ENCODE data around the gene DDX17. TPM values are rescaled to one million over a fixed set of nuclear protein-coding genes. Genes with fewer than 3 reads are reported as not detected.

The DDX17 gene
- total and polyA plus RNA-seq, 10 of the 15 experiments (the other 5 are each of a cell fraction or from before 2014, with no cell fraction given), result 25.2 to 778 (median 266) TPM

- Histone ChIP-seq H3K4me2 (ENCODE audit: control insufficient read depth, insufficient read depth) (no peak overlapping the region), H3K79me2 (ENCODE audit: control insufficient read depth, insufficient read depth, low read length) (no peaks in the 10 kb centered on the region), H3K9me3 (replicated peaks; ENCODE audit: control insufficient read depth, insufficient read depth, low read length) (no peaks in the 10 kb centered on the region), H4K20me1 (ENCODE audit: control insufficient read depth, insufficient read depth) (peaks cover 3% of the 10 kb centered on the region; the same call in 1 of the 2 replicates), H2AFZ (ENCODE audit: control insufficient read depth, low read depth, low read length) (no peak overlapping the region), H3K4me3 (no peak overlapping the region), H3K4me1 (ENCODE audit: control insufficient read depth, insufficient read depth, low read length) (peaks cover 6% of the 10 kb centered on the region; the same call in 1 of the 2 replicates), H3K9ac (ENCODE audit: control insufficient read depth, insufficient read depth, low read length) (no peak overlapping the region), H3K27ac (ENCODE audit: control insufficient read depth, insufficient read depth) (no peak overlapping the region), H3K27me3 (replicated peaks in 1 of 2; ENCODE audit: control insufficient read depth in 2 of 2, insufficient read depth in 2 of 2, low read length in 1 of 2) (peaks cover 5 to 14% of the 10 kb centered on the region in 2 experiments), H3K36me3 (ENCODE audit: control insufficient read depth in 2 of 2, insufficient read depth in 2 of 2, low read length in 1 of 2) (no peaks in the 10 kb centered on the region)
- BruUV-seq (replicated peaks), result no TSS peak
- ATAC-seq, result no peak
- FAIRE-seq, result no peak
- in situ Hi-C loops (cut with MboI) (no loop called here), intact Hi-C loops (cut with micrococcal nuclease; ENCODE audit: unreplicated experiment) (no loop called here)
- DNase-seq (ENCODE audit: low read depth, low spot score), result no peak
- SMC1A ChIA-PET (ENCODE audit: uncharacterized antibody, unreplicated experiment), result no interaction called here
- CTCF ChIA-PET, result no interaction called here
- WGBS (ENCODE audit: insufficient coverage, insufficient replicate concordance, low lambda C conversion rate, missing lambda C conversion rate), result 55% methylated on average over 17 of the region's 18 CpGs
- RAD21 ChIA-PET (ENCODE audit: unreplicated experiment), result no interaction called here
- POLR2A ChIA-PET, result no interaction called here
- TF ChIP-seq EGR1 (IDR thresholded peaks at IDR 0.05; ENCODE audit: borderline replicate concordance in 1 of 2, low read depth in 2 of 2, low read length in 2 of 2) (no peak), LARP7 (IDR thresholded peaks at IDR 0.05) (no peak), EP300 (IDR thresholded peaks at IDR 0.05; ENCODE audit: borderline replicate concordance in 1 of 2, control insufficient read depth in 1 of 2, low read depth in 2 of 2, low read length in 2 of 2) (no peak)
- TF ChIP-seq, protein P1, sequence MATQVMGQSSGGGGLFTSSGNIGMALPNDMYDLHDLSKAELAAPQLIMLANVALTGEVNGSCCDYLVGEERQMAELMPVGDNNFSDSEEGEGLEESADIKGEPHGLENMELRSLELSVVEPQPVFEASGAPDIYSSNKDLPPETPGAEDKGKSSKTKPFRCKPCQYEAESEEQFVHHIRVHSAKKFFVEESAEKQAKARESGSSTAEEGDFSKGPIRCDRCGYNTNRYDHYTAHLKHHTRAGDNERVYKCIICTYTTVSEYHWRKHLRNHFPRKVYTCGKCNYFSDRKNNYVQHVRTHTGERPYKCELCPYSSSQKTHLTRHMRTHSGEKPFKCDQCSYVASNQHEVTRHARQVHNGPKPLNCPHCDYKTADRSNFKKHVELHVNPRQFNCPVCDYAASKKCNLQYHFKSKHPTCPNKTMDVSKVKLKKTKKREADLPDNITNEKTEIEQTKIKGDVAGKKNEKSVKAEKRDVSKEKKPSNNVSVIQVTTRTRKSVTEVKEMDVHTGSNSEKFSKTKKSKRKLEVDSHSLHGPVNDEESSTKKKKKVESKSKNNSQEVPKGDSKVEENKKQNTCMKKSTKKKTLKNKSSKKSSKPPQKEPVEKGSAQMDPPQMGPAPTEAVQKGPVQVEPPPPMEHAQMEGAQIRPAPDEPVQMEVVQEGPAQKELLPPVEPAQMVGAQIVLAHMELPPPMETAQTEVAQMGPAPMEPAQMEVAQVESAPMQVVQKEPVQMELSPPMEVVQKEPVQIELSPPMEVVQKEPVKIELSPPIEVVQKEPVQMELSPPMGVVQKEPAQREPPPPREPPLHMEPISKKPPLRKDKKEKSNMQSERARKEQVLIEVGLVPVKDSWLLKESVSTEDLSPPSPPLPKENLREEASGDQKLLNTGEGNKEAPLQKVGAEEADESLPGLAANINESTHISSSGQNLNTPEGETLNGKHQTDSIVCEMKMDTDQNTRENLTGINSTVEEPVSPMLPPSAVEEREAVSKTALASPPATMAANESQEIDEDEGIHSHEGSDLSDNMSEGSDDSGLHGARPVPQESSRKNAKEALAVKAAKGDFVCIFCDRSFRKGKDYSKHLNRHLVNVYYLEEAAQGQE (IDR thresholded peaks at IDR 0.05; ENCODE audit: low read depth, low read length), result no peak
These were observed 56.3 kb downstream of the DDX17 start for GRCh38 chr22:38449776-38450175.
